Cortex of kidney (tissue), 1 donor: Measurements from ENCODE around the gene CHIC1.
"Not testable (repeated sequence)": the region's sequence is repeated elsewhere in the genome, so short reads cannot be mapped to it uniquely, and the experiment has no call there.

ENCODE experiments used
- DNase-seq: peaks from one replicate; lab custom pipeline; 2025; lab: John Stamatoyannopoulos, UW

The CHIC1 gene

GRCh38 chrX:73562984-73563737 is at the start of gene CHIC1:
Gene CHIC1, plus strand, starts transcription at chrX:73563197. Its CDS starts 88 bp downstream, at chrX:73563285.
- peak; percentile 4 for DNase-seq

DNA sequence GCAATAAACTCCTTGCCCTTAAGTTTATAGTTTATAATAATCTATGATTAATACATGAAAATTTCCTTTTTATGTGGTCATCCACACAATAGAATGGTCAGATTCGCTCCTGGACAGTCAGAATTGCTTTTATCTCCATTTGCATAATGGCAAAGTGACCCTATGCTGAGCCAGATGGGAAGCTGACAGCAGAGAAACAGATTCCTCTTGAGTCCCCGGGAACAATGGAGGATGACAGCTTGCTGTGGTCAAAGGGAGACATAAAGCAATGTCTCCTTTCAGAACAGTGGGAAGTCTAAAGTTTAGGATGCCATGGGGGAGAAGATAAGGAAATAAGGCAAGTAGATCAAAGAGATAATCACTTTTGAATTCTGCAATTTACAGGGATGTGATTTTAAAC is 40.2 kb upstream of the CHIC1 start:
- not testable (repeated sequence) for DNase-seq

- no peak for DNase-seq
These were observed 38.1 kb upstream of the CHIC1 start for GRCh38 chrX:73524906-73525305.

GRCh38 chrX:73525928-73526690 is 36.9 kb upstream of the CHIC1 start:
- no peak for DNase-seq

- DNase-seq = not testable (repeated sequence)
These were observed 31.3 kb upstream of the CHIC1 start for GRCh38 chrX:73531655-73532054.

DNA sequence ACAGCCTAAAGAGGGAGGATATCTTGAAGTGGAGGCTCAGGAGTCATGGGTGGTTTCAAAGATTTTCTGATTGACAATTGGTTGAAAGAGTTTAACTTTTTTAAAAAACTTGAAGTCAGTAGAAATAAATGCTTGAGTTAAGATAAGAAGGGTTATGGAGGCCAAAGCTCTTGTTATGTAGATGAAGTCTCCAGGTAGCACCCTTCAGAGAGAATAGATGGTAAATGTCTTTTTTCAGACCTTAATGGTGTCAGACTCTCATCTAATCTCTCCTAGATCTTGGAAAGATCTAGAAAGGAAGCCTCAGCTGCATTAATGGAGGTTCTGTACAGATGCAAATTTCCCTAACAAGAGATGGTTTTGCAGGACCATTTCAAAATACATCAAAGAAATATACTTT is 6.8 kb upstream of the CHIC1 start:
- DNase-seq = no peak

DNA sequence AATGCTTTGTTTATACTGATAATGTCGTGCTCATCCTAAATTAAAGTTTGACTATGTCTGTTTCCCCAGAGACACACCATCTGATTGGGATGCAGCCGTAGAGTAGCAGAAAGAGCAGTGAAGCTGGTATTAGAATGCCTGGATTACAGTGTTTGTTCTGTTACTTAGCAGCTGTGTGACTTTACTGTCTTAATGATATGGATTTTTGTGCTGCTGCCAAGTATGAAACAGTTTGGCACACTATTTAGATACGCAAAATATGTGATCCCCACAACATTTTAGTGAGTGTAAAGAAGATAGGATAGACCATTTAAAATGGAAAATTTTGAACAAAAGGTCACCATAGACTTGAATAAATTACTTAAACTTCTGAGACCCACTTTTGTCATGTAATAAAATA is 1.2 kb upstream of the CHIC1 start:
- no peak for DNase-seq

DNA sequence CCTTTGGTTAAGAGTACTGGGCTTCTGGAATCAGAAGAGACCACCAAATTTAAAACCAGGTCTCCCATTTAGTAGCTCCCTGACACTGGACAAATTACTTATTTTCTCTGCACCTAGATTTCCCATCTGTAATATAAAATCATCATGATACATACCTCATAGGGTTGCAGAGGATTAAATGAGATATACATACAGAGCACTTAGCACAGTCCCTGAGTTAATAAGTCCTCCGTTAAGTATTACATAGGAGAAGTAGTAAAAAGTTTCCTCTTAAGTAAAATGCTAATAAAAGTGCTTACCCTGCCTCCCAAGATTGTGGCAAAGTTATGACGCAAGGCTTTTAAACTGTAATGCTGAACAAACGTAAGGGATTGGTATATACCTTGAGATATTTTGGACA is 539 bp upstream of the CHIC1 start:
- no peak for DNase-seq

- no peak for DNase-seq
These were observed 706 bp downstream of the CHIC1 start for GRCh38 chrX:73563738-73564068.

DNA sequence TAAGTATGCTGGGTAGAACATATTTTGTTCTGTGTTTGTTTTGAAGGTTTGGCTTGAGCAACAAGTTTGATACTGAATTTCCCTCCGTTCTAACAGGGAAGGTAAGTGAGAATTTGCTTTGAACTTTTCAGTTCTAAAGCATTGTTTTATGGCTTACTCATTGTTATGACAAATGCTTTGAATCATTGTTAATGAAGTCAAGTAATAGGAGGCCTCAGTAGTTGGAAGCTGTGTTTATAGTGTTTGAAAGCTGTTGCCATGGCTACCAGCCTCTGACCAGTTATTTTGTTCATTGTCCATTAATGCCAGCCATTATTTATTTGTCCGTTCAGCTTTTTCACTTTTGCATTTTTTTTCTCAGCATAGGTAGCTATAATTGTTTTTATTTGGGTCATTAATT is 14.4 kb downstream of the CHIC1 start:
- no peak for DNase-seq

- DNase-seq = no peak
These were observed 18.1 kb downstream of the CHIC1 start for GRCh38 chrX:73581002-73581628.

DNA sequence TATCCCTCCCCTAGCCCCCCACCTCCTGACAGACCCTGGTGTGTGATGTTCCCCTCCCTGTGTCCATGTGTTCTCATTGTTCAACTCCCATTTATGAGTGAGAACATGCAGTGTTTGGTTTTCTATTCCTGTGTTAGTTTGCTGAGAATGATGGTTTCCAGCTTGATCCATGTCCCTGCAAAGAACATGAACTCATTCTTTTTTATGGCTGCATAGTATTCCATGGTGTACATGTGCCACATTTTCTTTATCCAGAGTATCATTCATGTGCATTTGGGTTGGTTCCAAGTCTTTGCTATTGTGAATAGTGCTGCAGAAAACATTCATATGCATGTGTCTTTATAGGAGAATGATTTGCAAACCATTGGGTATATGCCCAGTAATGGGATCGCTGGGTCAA is 34.8 kb downstream of the CHIC1 start:
- not testable (repeated sequence) for DNase-seq

GRCh38 chrX:73615022-73615421 is 52.0 kb downstream of the CHIC1 start:
- no peak for DNase-seq

DNA sequence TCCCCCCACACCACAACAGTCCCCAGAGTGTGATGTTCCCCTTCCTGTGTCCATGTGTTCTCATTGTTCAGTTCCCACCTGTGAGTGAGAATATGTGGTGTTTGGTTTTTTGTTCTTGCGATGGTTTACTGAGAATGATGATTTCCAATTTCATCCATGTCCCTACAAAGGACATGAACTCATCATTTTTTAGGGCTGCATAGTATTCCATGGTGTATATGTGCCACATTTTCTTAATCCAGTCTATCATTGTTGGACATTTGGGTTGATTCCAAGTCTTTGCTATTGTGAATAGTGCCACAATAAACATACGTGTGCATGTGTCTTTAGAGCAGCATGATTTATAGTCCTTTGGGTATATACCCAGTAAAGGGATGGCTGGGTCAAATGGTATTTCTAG is 78.7 kb downstream of the CHIC1 start:
- DNase-seq = not testable (repeated sequence)

DNA sequence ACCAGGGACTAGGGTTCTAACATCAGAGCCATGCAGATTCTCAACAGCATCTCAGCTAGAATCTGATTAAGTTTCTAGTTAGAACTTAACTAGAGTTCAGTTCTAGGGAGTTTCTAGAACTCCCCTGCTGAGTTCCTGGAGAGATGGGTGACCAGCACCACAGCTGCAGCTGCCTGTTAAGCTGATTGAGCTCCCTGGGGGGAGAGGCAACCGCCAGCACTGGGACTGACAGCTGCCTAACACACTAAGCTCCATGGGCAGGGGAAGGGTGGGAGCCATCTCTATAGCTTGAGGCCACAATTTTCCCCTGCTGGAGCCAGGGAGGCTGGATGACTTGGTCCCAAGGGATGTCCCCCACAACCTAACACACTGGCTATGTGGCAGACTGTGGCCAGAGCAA is 84.2 kb downstream of the CHIC1 start:
- no peak for DNase-seq

DNA sequence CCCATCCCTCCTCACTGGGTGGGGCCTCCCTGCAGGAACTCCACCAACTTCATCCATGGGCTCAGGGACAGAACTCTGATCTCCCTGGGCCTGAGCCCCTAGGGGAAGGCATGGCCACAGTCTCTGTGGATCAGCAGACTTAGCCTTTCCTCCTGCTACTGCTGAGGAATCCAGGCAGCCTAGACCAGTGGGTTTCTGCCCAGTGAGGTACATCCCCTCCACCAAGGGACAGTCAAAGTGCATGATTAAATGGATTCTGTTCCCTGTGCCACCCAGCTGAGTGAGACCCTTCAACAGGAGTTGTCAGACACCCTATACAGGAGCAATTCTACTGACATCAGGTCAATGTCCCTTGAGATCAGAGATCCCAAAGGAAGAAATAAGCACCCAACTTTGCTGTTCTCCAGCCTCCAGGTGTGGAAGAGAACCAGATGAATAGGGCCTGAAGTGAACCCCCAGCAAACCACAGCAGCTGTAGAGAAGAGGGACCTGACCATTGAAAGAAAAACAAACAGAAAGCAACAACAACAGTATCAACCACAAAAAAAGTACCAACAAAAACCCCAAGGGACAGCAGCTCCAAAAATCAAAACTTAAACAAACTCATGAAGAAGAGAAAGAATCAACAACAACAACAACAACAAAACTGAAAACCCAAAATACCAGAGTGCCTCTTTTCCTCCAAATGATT is 84.8 kb downstream of the CHIC1 start:
- no peak for DNase-seq

GRCh38 chrX:73661322-73661721 is 98.3 kb downstream of the CHIC1 start:
- DNase-seq = not testable (repeated sequence)

DNA sequence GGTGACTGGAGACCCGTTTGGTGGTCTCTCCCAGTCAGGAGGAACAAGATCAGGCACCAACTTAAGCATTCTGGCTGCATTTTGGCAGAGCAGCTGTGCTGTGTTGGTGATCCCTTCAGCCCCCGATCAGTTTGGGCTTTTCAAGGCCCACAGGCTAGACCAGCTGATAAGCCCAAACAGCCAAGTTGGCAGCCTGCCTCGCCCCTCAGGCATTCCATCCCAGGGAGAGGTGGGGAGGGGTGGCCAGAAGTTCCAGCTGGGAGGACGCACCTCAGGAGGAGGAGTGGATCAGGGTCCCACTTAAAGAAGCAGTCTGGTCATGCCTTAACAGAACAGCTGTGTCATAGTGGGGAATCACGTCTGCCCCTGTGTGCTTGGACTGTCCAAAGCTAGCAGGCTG is 105.8 kb downstream of the CHIC1 start:
- DNase-seq = no peak

- DNase-seq = no peak
These were observed 118.4 kb downstream of the CHIC1 start for GRCh38 chrX:73681408-73681807.

DNA sequence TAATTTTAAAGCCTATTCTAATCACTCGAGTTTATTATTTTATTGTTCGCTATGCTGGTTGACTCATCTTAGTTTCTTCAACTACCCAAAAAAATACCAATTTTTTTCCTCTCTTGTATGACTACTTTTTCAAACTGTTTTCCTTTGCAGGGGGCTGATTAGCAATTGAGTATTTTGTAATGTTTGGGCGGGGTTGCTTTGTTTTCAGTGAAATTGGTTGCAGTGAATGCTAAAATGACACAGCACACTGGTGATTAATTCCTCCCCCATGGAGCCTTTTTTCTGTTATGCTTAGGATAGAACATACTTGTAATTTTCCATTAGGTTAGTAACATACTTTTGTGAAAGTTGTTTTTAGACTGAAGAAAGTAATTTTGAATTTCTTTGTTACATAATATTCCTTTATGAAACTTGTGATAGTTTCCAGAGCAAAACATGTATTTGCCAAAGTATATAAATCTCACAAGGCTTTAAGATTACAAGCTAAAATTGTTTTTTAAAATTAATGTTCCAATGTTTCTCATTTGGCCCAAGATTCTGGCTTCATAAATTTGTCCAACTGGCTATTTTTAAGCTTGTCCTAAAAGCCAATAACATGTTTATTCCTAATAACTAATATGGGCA is 120.4 kb downstream of the CHIC1 start:
- no peak for DNase-seq

GRCh38 chrX:73707014-73707413 is 144.0 kb downstream of the CHIC1 start:
- DNase-seq = not testable (repeated sequence)

DNA sequence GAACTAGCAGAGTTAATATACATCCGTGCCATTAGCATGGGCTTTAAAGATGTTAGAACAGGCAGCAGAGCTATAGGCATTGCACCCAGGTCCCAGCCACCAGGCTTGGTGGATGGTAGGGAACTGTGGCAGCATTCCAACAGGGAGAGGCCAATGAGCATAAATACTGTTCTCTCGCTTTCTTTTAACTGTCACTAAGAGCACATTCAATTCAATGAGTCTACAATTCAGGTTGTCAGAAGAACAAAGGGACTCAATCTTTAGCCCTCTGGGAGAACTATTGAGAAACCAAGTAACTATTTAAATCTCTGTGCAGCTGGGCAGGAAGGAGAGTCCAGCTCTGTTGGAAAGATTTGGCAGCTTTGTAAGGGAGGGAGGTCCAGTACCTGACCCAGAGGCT is 165.6 kb downstream of the CHIC1 start:
- DNase-seq = no peak
